IMR-90 (cell line): Measurements from ENCODE around the gene PDE8B.

Source experiments
- CTCF ChIP-seq: conservative IDR thresholded peaks from 2 replicates; pipeline ENCODE4 v1.5.1; 2012; ENCODE audit warnings: mild to moderate bottlenecking, low read depth, low read length, improper control_type of control experiment
- FOS ChIP-seq: fragments of 150-350 bp; IDR thresholded peaks from 2 replicates; pipeline ENCODE4 v1.6.1; 2016; ENCODE audit warnings: low read depth, low read length
- SMC3 ChIP-seq: fragments of 150-350 bp; IDR thresholded peaks from 2 replicates; pipeline ENCODE4 v1.6.1; 2016; ENCODE audit warnings: low read depth, mild to moderate bottlenecking, antibody characterized with exemption, low read length, moderate library complexity

- TF ChIP-seq CTCF: no peak
- no peak for TF ChIP-seq FOS
- no peak for TF ChIP-seq SMC3
Measured at GRCh38 chr5:77202145-77202544, 8.3 kb upstream of the PDE8B start.
